Measurements from ENCODE around the gene EID2. TPM values are rescaled to one million over a fixed set of nuclear protein-coding genes. Genes with fewer than 3 reads are reported as not detected.

The EID2 gene
- polyA plus RNA-seq, 1 donor (not counting 4 experiments of a cell fraction or from before 2014, with no cell fraction given), result 12.9 TPM

- no peak overlapping the region for H3K4me3 ChIP-seq (ENCODE audit: control insufficient read depth in 2 of 3, extremely low read depth in 1 of 3, insufficient read depth in 2 of 3, low read depth in 1 of 3, low read length in 3 of 3)
- H3K4me1 ChIP-seq (ENCODE audit: control insufficient read depth, extremely low read depth, insufficient read depth, low read length), result peaks cover 10% of the 10 kb centered on the region
- no peaks in the 10 kb centered on the region for H3K79me2 ChIP-seq (ENCODE audit: control insufficient read depth, insufficient read depth, low read length)
- no peaks in the 10 kb centered on the region for H4K20me1 ChIP-seq (ENCODE audit: control insufficient read depth, extremely low read depth, insufficient read depth, low read length)
- H3K27me3 ChIP-seq (ENCODE audit: control insufficient read depth, extremely low read depth, insufficient read depth, low read length), result peaks cover 25% of the 10 kb centered on the region
- H2AFZ ChIP-seq (ENCODE audit: control insufficient read depth, low read length), result no peak overlapping the region
- peaks cover 8 to 14% of the 10 kb centered on the region in 2 experiments for H3K36me3 ChIP-seq (ENCODE audit: control insufficient read depth in 2 of 2, extremely low read depth in 1 of 2, insufficient read depth in 2 of 2, low read length in 2 of 2)
- FAIRE-seq, result no peak
- H3K27ac ChIP-seq (ENCODE audit: control insufficient read depth, insufficient read depth, low read length), result no peak overlapping the region
- H3K9me3 ChIP-seq (ENCODE audit: control insufficient read depth, low read depth, low read length), result no peaks in the 10 kb centered on the region
- DNase-seq (ENCODE audit: low read depth, low spot score), result no peak
- H3K9ac ChIP-seq (ENCODE audit: control insufficient read depth, extremely low read depth, insufficient read depth, low read length), result no peak overlapping the region
- dilution Hi-C loops (cut with MboI; ENCODE audit: extremely low pct_ligation_motif_present, low sequenced_read_pairs), result no loop called here
- H3K9me1 ChIP-seq (ENCODE audit: control insufficient read depth, extremely low read depth, insufficient read depth, low read length), result no peaks in the 10 kb centered on the region
- no peak overlapping the region for H3K4me2 ChIP-seq (ENCODE audit: control insufficient read depth, extremely low read depth, insufficient read depth, low read depth, low read length)
- TF ChIP-seq EZH2 (IDR thresholded peaks at IDR 0.05; ENCODE audit: low read length), result no peak
- TF ChIP-seq, protein P1, sequence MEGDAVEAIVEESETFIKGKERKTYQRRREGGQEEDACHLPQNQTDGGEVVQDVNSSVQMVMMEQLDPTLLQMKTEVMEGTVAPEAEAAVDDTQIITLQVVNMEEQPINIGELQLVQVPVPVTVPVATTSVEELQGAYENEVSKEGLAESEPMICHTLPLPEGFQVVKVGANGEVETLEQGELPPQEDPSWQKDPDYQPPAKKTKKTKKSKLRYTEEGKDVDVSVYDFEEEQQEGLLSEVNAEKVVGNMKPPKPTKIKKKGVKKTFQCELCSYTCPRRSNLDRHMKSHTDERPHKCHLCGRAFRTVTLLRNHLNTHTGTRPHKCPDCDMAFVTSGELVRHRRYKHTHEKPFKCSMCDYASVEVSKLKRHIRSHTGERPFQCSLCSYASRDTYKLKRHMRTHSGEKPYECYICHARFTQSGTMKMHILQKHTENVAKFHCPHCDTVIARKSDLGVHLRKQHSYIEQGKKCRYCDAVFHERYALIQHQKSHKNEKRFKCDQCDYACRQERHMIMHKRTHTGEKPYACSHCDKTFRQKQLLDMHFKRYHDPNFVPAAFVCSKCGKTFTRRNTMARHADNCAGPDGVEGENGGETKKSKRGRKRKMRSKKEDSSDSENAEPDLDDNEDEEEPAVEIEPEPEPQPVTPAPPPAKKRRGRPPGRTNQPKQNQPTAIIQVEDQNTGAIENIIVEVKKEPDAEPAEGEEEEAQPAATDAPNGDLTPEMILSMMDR (optimal IDR thresholded peaks at IDR 0.05 in 1 of 3, IDR thresholded peaks at IDR 0.05 in 1 of 3, conservative IDR thresholded peaks at IDR 0.05 in 1 of 3; ENCODE audit: extremely low read depth in 1 of 3, insufficient read depth in 2 of 3, low read length in 3 of 3), result no peak
These were observed 45.3 kb downstream of the EID2 start for GRCh38 chr19:39494661-39495060.

- TF ChIP-seq, protein P1 (optimal IDR thresholded peaks at IDR 0.05 in 1 of 3, IDR thresholded peaks at IDR 0.05 in 1 of 3, conservative IDR thresholded peaks at IDR 0.05 in 1 of 3; ENCODE audit: extremely low read depth in 1 of 3, insufficient read depth in 2 of 3, low read length in 3 of 3), result no peak
- no peak for TF ChIP-seq EZH2 (IDR thresholded peaks at IDR 0.05; ENCODE audit: low read length)
- Histone ChIP-seq H3K9ac (ENCODE audit: control insufficient read depth, extremely low read depth, insufficient read depth, low read length) (no peak overlapping the region), H3K79me2 (ENCODE audit: control insufficient read depth, insufficient read depth, low read length) (no peaks in the 10 kb centered on the region)
These were observed 47.2 kb downstream of the EID2 start for GRCh38 chr19:39492788-39493187.

More at GRCh38 chr19:39492788-39493187, 47.2 kb downstream of the EID2 start:
- H4K20me1 ChIP-seq (ENCODE audit: control insufficient read depth, extremely low read depth, insufficient read depth, low read length), result no peaks in the 10 kb centered on the region
- FAIRE-seq, result no peak
- peaks cover 19 to 29% of the 10 kb centered on the region in 2 experiments for H3K36me3 ChIP-seq (ENCODE audit: control insufficient read depth in 2 of 2, extremely low read depth in 1 of 2, insufficient read depth in 2 of 2, low read length in 2 of 2)
- H3K27ac ChIP-seq (ENCODE audit: control insufficient read depth, insufficient read depth, low read length), result no peak overlapping the region
- peaks cover 5% of the 10 kb centered on the region for H3K4me1 ChIP-seq (ENCODE audit: control insufficient read depth, extremely low read depth, insufficient read depth, low read length)
- H3K9me1 ChIP-seq (ENCODE audit: control insufficient read depth, extremely low read depth, insufficient read depth, low read length), result no peaks in the 10 kb centered on the region
- H3K9me3 ChIP-seq (ENCODE audit: control insufficient read depth, low read depth, low read length), result no peaks in the 10 kb centered on the region
- dilution Hi-C loops (cut with MboI; ENCODE audit: extremely low pct_ligation_motif_present, low sequenced_read_pairs), result no loop called here
- H3K27me3 ChIP-seq (ENCODE audit: control insufficient read depth, extremely low read depth, insufficient read depth, low read length), result peaks cover 6% of the 10 kb centered on the region
- no peak for DNase-seq (ENCODE audit: low read depth, low spot score)
- H3K4me3 ChIP-seq (ENCODE audit: control insufficient read depth in 2 of 3, extremely low read depth in 1 of 3, insufficient read depth in 2 of 3, low read depth in 1 of 3, low read length in 3 of 3), result no peak overlapping the region
- no peak overlapping the region for H3K4me2 ChIP-seq (ENCODE audit: control insufficient read depth, extremely low read depth, insufficient read depth, low read depth, low read length)
- no peak overlapping the region for H2AFZ ChIP-seq (ENCODE audit: control insufficient read depth, low read length)
